NCI-H128 (cell line): Measurements from ENCODE around the gene TEX54.
A peak's percentile ranks its signal among the peaks of the same experiment; 100 is the strongest.
"Not testable (repeated sequence)": the region's sequence is repeated elsewhere in the genome, so short reads cannot be mapped to it uniquely, and the experiment has no call there.

Source experiments
- DNase-seq: peaks from one replicate; lab custom pipeline; 2025; ENCODE audit not compliant: unreplicated experiment; lab: John Stamatoyannopoulos, UW

TEX54 gene

DNA sequence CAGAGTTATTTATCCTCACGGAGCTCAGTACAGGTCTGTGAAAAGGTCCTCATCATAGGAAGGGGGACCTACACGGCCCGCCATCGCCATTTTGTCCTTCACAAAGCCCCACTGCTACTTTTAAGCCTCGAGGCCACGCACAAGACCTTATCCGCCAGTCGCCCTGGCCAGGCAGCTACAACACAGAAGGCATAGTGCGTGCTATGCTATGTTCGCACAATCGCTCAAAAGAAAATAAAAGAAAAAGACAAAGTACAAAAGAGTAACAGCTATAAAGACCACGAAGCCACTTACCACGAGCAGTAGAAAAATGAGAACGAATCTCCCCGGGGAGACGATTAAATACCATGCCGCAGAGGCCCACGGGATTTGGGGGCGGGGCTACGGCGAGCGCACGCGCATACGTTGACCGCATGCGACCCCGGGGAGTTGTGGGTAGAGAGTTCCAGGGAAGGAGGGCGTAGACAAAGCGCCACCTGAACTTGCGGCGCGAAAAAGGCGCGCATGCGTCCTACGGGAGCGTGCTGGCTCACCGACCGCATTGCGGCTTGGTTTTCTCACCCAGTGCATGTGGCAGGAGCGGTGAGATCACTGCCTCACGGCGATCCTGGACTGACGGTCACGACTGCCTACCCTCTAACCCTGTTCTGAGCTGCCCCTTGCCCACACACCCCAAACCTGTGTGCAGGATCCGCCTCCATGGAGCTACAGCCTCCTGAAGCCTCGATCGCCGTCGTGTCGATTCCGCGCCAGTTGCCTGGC is 23.1 kb upstream of the TEX54 start:
- peak; percentile 93 for DNase-seq

DNA sequence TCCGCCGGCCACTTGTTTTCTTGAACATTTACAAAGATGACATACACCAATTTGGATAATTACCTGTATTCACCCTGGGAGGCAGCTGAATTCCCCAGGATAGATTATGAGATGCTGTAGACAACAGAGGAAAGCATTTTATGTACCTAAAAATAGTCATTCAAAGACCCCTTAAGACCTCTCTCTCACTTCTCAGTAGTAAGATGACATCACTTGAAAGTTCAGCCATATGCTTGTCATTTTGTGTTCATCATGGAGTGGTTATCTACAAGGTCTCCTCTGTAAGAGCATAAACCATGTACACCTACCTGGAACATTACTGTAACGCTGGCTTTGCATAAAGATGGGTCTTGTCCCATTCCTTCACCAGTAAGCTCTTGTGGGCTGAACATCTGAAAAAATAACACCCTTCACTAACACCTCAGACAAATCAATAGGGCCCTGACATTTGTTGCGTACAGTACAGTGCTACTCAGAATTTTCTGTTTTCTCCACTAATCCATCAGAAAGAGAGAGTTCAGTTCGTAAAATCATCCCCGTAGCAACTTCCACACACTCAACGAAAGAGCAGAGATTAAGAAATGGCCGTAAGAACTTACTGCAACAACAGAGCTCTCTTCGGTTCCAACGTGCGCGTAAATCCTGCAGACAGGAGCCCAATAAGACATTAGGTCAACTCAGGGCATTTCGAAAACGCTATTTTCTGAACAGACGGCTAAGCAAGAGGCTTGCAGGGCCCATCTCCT is 22.4 kb upstream of the TEX54 start:
- DNase-seq = no peak

DNA sequence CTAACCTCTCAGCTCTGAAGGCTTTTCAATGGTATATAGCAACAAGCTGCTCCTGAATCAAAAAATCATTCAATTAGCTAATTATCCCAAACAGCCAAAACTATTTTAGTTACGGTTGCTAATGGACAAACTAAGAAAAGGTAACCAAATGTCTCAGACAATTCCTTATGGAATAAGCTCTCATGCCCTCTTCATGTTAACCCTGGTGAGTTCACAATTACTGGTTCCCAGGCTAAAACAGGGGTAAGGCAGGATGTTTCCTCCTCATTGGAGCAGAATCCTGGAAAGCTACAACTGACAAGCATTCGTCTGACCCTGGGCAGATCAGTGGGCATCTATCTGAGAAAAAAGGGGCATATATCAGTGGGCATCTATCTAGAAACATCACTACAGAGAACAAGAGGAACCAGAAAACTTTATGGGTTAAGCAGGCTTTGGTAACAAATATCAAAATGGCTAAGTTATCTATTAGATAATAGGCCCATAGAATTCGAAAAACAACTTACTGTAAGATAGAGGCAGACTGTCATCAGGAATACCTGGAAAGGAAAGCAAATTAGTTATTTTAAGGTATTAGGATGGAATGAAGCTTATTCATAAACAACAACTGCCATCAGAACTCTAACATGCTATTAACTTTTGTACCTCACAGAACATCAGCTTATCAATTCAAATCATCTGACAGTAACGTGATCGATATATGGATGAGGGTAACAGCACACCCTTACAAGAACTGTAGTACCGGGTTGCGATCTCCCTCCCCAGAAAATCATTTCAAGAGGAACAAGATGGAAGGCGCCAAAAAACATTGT is 21.6 kb upstream of the TEX54 start:
- no peak for DNase-seq

DNA sequence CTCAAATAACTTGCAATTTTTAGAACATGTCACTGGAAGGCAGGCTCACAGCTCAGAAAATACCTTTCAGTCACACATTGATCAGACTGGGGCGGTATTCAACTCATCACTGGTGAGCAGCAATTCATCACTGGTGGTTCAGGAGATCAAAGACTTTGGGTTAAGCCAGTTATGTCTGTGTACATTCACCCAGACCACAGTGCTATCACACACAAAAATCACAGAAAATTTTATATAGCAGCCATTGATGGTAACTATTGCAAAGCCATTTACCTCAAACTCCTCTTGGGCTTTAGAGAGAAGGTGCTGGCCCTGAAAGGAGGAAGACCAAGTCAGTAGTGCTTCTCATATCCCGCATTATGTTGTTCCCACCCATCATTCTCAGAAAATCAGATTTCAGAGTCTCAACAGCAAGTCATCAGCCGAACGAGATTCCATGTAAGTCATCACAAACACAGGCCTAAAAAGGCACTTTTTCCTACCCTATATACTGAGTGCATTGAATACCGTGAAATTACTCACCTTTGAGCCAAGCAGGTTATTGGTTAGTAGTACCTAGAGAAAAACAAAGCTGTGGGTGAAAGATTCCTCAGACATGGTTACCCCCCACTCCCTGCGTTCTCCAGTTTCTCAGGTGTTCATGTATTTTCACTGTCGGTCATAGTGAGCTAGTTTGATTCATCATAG is 20.8 kb upstream of the TEX54 start:
- no peak for DNase-seq

DNA sequence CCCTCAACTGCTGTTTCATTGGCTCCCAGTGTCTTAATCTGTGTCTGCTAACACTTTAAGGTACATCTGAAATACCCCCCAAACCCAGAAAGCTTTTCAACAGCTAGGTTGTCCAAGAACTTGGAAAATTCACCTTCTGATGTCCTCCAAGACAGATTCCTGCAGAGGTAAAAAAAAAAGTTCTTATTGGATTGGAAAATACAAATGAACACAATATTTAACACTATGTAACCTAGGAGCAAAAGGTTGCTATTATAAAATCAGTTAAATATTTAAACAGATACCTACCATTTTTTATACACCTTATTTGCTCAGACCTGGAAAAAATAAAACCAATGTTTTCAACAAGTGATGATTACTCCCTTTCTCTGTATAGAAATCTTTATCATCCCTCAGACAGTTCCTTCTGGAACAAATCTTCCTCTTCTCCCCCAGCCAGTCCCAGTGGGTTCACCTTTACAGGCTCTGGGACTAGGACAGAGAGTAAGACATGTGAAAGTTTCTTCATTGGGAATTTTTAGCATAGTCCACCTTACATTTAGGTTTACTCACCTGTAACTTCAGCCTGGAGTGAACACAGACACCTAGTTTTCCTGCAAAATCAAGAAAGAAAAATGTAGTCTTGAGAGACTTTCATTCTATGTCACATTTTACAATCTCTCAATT is 20.0 kb upstream of the TEX54 start:
- no peak for DNase-seq

DNA sequence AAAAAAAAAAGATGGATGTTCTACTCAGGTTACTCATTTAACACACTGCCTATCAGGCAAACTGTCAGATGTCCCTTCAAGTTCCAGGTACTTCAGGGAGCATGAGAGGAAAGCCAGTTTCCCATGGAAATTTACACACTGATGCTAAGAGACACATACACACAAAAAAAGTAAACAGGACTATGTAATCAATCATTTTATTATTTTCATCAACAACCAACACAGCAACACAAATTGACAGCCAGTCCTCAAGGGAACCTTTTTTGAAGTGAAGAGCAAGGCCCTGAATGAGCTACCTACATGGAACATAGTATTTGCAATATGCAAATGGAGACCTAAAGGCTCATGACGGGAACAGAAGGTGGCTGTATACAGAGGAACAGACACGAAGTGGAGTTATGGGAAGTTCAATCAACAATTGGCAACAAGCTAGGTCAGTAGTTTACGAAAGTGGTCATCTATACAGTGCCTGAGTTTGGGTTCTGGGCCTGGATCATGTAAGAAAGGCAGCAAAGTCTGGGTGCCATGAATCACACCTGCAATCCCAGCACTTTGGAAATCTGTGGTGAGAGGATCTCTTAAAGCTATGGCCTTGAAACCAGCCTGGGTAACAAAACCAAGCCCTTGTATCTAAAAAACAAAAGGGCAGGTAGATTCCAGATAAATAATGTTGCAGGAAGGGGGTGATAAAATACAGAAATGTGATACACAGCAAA is 19.3 kb upstream of the TEX54 start:
- no peak for DNase-seq

DNA sequence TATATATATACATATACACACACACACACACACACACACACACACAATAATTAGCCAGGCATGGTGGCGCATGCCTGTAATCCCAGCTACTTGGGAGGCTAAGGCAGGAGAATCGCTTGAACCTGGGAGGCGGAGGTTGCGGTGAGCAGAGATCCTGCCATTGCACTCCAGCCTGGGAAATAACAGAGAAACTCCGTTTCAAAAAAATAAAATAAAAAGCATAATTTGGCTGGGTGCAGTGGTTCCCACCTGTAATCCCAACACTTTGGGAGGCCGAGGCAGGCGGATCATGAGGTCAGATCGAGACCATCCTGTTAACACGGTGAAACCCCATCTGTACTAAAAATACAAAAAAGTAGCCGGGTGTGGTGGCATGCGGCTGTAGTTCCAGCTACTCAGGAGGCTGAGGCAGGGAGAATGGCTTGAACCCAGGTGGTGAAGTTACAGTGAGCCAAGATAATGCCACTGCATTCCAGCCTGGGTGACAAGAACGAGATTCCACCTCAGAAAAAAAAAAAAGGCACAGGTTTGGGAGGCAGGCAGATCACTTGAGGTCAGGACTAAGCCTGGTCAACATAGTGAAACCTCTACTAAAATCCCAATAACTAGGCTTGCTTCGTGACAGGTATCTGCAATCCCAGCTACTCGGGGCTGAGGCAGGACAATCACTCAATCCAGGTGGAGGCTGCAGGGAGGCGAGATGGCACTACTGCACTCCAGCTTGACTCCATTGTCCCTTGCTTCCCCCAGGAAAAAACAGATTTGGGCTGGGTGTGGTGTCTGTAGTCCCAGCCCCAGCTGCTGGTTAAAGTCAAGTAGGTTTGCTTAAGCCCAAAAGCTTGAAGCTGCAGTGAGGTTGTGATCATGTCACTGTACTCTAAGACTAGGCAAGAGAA is 18.5 kb upstream of the TEX54 start:
- DNase-seq = no peak

DNA sequence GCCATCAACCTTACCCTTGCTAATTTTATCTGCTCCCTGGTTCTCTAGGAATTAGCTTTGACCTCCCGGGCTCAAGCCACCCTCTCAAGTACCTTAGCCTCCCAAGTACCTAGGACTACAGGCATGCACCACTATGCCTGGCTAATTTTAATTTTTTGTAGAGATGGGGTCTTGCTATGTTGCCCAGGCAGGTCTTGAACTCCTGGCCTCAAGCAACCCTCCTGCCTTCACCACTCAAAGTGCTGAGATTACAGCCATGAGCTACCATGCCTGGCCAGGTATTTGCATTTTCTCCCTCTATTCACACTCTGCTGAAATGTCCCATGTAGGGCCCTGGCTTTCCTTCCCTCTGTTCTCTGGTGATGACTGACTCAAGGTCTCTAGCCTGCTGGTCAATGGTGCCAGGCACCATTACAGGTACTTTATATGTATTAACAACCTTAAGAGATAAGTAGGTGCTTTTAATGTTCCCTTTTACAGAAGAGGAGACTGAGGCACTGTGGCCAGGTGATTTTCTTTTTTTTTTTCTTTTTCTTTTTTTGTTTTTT is 15.2 kb upstream of the TEX54 start:
- no peak for DNase-seq

DNA sequence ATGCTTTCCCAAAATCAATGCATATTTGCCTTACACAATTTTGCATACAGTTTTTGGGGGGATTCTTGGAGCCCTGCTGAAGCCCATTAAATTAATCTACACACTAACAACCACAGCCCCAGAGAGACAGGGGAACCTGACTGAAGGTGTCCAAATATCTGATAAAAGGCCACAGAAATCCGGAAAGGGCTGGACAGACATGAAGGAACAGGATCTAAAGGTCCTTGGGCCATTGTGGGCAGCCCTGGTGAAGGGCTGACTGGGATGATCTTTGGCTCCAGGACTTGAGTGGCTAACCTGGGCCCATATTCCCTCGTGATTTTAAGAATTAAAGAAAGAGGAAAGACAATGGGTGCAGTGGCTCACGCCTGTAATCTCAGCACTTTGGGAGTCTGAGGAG is 13.5 kb upstream of the TEX54 start:
- DNase-seq = no peak

DNA sequence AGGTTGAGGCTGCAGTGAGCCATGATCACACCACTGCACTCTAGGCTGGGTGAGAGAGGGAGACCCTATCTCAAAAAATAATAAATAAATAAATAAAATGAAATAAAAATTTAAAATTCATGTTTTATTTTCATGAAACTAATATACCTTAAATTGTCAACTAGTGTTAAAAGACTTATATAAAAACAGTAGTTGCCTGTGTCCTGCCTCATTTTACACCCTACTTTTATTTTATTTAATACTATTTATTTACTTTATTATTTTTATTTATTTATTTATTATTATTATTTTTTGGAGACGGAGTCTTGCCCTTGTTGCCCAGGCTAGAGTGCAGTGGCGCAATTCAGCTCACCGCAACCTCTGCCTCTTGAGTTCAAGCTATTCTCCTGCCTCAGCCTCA is 11.5 kb upstream of the TEX54 start:
- no peak for DNase-seq

DNA sequence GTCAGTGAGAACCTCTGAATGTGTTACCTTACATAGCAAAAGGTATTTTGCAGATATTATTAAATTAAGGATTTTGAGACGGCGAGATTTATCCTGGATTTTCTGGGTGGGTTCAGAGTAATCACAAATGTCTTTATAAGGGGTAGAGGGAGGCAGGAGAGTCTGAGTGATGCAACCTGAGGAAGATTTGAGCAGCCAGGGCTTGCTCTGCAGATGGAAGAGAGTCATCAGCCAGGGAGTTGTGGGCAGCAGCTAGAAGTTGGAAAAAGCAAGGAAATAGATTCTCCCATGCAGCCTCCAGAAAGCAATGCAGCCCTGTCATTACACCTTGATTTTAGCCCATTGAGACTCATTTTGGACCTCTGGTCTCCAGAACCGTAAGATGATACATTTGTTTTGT is 10.8 kb upstream of the TEX54 start:
- DNase-seq = no peak

DNA sequence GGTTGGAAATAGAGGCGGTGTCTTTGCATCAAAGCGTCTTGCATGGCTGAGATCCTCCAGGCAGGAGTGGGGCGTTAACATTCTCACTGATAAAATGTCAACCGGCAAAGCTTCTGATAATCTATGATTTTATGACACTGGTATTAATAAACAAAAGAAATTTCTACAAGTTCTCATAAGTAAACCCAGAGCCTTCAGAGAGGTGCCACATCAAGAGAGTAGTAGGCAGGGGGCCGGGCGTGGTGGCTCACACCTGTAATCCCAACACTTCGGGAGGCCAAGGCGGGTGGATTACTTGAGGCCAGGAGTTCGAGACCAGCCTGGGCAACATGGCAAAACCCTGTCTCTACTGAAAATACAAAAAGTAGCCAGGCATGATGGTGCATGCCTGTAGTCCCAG is 10.2 kb upstream of the TEX54 start:
- not testable (repeated sequence) for DNase-seq

DNA sequence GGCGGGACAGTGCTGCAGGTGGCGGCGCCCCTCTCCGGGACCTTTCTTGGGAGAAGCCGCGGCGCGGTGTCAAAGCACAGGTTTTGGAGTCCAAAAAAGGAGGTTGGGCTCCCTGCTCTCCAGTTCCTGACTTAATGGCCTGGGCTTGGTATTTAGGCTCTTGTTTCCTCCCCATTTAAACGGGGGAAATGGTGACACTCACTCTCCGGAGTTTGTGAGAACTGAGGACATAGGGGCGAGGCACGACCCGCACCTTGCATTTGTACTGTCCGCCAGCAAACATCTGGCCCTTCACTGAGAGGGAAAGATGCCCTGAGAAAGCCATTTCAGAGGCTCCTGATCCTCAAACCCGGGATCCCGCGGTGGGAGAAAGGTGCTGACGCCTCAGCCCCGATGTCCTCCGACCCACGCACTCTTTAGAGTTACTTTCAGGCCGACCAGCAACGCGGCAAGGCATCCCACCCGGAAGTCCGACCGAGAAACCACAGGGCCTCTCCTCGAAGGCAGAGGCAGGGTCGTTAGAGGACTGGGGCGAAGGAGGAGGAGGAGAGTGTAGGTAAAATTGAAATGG is 9.6 kb upstream of the TEX54 start:
- DNase-seq = no peak

DNA sequence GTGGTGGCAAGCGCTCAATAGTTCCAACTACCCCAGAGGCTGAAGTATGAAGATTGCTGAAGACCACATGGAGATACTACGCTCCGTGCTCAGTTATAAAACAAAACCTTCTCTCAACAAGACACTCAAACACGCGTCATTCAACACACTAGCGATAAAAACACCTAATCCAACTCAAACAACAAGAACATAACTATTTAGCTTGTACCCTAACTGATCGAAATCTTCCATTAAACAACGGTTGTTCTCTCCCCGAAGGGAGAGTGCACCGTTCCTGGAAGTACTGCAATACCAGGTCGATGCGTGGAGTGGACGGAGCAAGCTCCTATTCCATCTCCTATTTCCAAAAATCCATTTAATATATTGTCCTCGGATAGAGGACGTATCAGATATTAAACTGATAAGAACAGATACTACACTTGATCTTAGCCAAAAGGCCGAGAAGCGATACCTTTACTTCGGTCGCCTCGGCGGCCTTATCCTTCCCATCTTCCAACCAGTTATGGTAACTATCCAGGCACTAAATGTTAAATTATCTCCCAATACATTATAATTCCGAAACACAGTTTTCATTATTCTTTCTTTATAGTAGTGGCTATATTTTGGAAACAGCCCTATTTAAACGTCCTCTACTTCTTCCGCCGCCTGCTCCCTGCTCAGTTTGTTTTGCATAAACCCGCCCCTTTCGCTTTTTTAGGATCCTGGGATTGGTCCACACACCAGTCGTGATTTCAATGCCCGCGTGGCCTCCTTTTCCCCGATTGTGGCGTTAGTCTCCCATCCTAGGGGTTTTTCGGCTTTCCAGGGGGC is 8.9 kb upstream of the TEX54 start:
- DNase-seq = peak; percentile 87

DNA sequence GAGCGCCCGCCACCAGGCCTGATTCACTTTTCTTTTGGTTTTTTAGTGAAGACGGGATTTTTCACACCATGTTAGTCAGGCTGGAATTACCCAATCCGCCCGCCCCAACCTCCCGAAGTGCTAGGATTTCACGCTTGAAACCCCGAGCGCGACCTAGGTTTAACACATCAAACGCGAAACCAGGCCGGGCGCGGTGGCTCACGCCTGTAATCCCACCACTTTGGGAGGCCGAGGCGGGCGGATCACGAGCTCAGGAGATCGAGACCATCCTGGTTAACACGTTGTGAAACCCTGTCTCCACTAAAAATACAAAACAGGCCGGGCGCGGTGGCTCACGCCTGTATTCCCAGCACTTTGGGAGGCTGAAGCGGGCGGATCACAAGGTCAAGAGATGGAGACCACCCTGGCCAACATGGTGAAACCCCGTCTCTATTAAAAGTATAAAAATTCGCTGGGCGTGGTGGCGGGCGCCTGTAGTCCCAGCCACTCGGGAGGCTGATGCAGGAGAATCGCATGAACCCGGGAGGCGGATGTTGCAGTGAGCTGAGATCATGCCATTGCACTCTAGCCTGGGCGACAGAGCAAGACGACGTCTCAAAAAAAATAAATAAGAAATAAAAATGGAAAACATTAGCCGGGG is 8.2 kb upstream of the TEX54 start:
- DNase-seq = peak; percentile 52

DNA sequence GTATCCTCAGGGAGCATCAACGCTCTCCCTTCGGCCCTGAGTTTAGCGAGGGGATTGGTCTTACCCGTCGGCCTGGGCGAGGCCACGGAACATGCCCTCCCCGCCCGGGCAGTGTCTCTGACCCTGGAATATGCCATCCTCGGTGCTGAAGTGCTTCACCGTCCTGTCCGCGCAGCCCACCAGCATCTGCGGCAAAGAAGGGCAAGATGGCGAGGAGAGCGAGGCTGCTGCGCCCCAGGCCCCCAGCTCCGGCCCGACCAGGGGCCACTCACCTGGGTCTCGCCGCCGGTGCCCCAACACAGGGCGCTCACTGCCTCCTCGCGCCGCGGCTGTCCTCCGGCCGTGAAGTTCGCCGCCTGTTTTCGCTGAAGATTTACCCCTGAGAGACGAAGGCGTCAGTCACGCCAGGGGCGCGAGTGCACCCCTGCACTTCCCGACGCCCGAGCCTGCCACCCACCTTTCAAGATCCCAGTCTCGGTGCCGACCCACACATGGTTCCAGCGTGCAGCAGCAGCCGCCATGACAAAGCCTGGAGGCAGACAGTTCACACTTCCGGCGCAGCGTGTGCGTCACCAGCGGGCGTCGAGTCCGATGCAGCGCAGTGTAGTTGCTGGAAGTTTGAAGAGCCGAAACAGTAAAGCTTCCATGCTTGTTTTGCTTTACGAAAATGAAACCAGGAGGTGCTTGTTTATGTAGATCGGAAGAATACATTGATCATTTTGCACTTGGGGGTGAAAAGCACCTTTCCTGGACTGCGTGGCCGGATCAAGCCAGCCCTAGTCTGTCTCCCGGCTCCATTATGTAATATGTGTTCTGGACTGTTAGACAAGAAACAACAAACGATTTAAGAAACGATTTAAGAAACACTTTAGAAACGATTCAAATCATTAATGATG is 6.7 kb upstream of the TEX54 start, which contains the start of gene WDR74:
TSS of gene WDR74 (minus strand) at position 541 of the 896 bp plus-strand sequence. CDS start at position 521, 20 bp downstream.
- DNase-seq = peak; percentile 83
